ENCODE results near the gene ACOT7.

ACOT7 gene

DNA sequence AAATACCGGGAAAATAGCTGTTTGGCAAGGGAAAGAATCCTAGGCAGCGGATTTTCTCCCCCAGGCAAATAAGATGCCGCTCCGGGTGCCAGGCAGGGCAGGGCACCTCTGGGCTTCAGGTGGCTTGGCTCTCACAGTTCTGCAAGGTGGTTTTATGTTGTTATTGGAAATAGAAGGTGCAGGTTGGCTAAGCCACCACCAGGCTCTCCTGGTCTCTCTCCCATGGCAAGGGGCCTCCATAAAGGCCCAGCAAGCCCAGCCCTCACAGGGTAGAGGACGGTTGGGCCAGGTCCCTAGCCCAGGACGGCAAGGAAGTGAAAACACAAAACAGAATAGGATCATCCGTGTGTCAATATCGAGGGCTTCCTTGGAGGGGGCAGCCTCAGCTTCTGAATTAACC lies 95.0 kb downstream of the ACOT7 start:
- DNase-seq (ENCODE audit: low read depth in 1 of 2, low spot score in 1 of 2) = no peak
- no peak for TF ChIP-seq JUND (IDR thresholded peaks at IDR 0.05; ENCODE audit: low read depth)
- in situ Hi-C loops (cut with HindIII; ENCODE audit: low pct_unique_long_range_greater_than_20kb, low sequenced_read_pairs) = no loop called here

DNA sequence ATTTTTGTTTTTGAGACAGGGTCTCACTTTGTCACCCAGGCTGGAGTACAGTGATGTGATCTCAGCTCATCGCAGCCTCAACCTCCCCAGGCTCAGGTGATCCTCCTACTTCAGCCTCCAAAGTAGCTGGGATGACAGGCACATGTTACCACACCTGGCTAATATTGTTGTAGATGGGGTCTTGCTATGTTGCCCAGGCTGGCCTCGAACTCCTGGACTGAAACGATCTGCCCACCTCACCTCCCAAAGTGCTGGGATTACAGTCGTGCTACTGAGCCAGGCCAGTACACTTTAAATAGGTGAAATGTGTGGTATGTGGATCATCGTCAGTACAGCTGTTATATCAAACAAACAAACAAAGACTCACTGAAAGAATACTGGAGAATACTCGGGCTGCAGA lies 97.7 kb downstream of the ACOT7 start:
- in situ Hi-C loops (cut with HindIII; ENCODE audit: low pct_unique_long_range_greater_than_20kb, low sequenced_read_pairs) = no loop called here
- DNase-seq (ENCODE audit: low read depth in 1 of 2, low spot score in 1 of 2) = no peak
- no peak for TF ChIP-seq JUND (IDR thresholded peaks at IDR 0.05; ENCODE audit: low read depth)

DNA sequence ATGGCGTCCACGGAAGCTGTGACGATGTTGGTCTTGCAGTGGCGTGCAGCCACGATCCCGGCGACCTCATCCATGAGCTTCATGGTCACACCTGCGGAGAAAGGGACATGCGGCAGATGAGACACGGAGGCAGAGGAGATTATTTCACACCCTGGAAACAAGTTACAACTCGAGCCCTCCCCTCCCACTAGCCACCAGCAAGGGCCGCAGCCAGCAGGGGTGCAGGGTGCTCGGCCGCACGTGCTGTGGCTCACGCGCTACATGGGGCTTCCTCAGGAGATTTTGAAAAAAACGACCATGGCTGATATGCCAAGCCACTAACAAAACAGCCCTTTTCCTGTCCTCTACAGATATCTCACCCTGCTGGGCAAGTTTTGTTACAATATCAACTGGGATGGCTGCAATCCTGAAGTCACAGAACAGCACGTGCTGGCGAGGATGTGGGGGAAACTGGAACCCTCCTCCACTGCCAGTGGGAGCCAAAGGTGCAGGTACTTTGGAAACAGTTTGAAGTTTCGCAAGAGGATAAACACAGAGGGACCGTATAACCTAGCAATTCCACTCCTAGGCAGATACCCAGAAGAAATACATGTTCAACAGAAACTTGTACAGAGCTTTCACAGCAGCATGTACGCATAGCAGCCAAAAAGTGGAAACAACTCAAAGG lies 98.5 kb downstream of the ACOT7 start:
- in situ Hi-C loops (cut with HindIII; ENCODE audit: low pct_unique_long_range_greater_than_20kb, low sequenced_read_pairs) = no loop called here
- DNase-seq (ENCODE audit: low read depth in 1 of 2, low spot score in 1 of 2) = no peak
- no peak for TF ChIP-seq JUND (IDR thresholded peaks at IDR 0.05; ENCODE audit: low read depth)

DNA sequence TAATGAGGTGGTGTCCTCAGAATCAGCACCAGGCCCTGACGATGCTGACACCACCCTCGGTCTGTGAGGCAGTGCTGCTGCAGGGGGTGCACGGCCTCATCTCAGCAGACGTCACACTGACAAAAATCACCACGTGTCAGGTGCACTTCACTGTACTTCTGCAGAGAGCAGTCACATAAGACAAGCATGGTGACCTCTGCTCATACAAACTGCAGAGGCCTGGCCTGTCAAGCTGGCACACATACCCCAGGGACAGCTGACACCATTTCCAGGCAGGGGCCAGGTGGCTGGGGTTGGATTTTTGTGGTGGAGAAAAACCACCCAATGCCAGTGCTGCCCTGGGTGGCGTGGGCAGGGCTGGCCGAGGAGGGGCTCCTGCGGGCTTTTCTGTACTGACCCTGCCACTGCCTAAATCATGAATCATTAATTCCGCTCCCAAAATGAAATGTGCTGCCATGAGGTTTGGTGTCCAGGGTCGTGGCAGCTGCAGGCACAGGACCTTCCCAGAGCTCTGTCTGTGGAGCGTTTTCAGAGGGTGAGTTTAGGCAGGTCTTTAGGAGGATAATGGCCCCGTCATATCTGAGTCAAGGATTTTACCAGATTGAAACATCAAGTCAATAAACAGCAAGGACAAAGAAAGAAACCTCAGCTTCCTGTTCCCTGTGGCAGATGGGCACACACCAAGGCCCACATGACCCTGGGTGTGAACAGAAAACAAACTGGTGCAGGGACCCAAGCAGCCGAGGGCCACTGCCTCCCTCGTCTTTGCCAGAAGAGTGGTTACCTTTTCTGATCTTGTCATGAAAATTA lies 99.3 kb downstream of the ACOT7 start:
- in situ Hi-C loops (cut with HindIII; ENCODE audit: low pct_unique_long_range_greater_than_20kb, low sequenced_read_pairs) = no loop called here
- DNase-seq (ENCODE audit: low read depth in 1 of 2, low spot score in 1 of 2) = no peak
- TF ChIP-seq JUND (IDR thresholded peaks at IDR 0.05; ENCODE audit: low read depth) = no peak

DNA sequence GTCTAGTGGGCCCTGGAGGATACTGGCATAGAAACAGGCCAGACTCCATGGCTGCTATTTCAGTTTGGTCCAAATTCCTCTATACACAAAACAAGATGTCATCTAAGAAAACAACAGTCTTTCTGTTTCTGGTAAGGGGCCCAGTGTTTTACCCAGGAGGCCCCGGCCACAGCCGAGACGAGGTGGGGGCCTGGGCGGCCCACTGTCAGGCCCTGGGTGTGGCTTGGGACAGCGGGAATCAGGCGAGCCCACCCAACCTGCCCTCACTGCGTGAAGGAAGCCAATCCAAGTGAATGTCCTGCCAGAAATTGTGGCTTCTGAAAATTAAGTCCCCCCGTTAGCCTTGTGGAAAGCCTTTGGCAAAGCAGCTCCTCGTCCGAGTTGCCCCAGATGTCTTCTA lies 101.5 kb downstream of the ACOT7 start:
- in situ Hi-C loops (cut with HindIII; ENCODE audit: low pct_unique_long_range_greater_than_20kb, low sequenced_read_pairs) = no loop called here
- TF ChIP-seq JUND (IDR thresholded peaks at IDR 0.05; ENCODE audit: low read depth) = no peak
- DNase-seq (ENCODE audit: low read depth in 1 of 2, low spot score in 1 of 2) = no peak

DNA sequence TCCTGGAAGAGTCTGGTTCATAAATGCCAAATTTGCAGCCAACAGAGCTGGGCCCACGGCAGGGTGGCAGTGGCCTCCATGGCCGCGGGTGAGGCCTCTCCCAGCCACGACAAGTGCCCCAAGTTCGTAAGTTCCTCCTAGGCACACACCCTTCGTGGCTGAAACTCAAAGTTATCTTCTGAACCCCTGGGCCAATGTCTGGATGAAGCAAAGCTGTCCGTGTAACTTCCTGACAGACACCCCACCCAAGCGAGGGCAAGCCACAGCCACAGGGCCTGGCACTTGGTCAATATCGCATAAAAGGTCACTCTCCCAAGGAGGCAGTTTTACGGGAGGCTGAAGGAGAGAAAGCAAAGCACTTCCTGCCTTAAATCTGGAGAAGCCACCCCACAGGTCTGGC lies 104.9 kb downstream of the ACOT7 start:
- DNase-seq (ENCODE audit: low read depth in 1 of 2, low spot score in 1 of 2) = no peak
- no peak for TF ChIP-seq JUND (IDR thresholded peaks at IDR 0.05; ENCODE audit: low read depth)
- in situ Hi-C loops (cut with HindIII; ENCODE audit: low pct_unique_long_range_greater_than_20kb, low sequenced_read_pairs) = no loop called here

DNA sequence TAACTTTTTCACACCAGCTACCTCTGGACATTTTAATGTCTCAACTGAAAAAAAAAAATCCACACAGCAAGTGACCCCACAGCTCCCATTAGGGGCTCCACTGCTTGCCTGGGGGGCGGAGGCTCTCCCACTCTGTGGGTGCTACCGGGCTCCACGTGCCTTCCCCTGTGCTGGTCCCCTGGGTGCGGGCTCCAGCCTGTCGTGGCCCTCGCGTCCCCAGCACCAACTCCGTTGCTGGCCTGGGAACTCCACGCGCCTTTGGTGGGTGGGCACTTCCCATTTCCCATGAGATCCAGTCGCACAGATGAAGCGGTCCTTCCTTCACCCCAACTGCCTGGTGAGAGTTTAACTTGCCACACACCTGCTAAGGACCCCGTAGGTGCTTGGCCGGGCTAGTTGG lies 105.5 kb downstream of the ACOT7 start:
- in situ Hi-C loops (cut with HindIII; ENCODE audit: low pct_unique_long_range_greater_than_20kb, low sequenced_read_pairs) = no loop called here
- TF ChIP-seq JUND (IDR thresholded peaks at IDR 0.05; ENCODE audit: low read depth) = no peak
- DNase-seq (ENCODE audit: low read depth in 1 of 2, low spot score in 1 of 2) = no peak

DNA sequence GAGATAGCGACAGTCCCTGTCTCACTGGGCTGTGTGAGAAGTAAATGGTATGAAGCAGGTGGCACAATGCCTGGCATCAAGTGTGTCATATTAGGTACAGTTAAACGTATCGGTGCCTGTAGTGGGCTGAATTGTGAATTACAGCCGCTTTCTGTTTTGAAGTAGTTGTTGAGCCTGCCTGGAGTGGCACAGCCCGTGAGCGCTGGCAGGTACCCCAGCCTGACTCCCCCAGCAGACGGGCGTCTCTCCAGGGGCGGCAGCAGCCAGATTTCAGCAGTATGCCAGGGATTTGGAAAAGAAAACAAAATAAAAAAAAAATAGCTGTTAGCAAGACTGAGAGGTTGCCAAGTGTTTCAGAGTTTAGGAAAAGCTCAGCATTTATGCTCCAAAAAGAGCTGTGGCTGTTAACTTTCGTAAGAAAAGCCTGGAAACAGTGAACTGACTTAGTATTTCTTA lies 106.1 kb downstream of the ACOT7 start:
- TF ChIP-seq JUND (IDR thresholded peaks at IDR 0.05; ENCODE audit: low read depth) = no peak
- DNase-seq (ENCODE audit: low read depth in 1 of 2, low spot score in 1 of 2) = no peak
- in situ Hi-C loops (cut with HindIII; ENCODE audit: low pct_unique_long_range_greater_than_20kb, low sequenced_read_pairs) = no loop called here

DNA sequence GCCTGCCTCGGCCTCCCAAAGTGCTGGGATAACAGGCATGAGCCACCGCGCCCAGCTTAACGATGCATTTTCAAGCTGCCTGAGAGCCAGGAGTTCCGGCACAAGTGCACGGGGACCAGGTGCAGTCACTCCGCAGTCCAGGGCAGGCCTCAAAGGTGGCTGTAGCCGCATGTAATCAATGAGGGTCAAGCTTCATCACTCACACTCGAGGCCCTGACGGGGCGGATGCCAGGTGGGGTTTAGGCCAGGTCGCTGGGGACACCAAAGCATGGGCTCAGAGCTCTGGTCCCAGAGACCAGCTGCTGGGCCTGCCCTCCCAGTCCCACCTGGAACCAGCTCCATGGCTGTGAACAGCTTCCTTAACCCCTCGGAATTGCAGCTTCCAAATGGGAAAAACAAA lies 106.5 kb downstream of the ACOT7 start:
- no peak for DNase-seq (ENCODE audit: low read depth in 1 of 2, low spot score in 1 of 2)
- TF ChIP-seq JUND (IDR thresholded peaks at IDR 0.05; ENCODE audit: low read depth) = no peak
- in situ Hi-C loops (cut with HindIII; ENCODE audit: low pct_unique_long_range_greater_than_20kb, low sequenced_read_pairs) = no loop called here

DNA sequence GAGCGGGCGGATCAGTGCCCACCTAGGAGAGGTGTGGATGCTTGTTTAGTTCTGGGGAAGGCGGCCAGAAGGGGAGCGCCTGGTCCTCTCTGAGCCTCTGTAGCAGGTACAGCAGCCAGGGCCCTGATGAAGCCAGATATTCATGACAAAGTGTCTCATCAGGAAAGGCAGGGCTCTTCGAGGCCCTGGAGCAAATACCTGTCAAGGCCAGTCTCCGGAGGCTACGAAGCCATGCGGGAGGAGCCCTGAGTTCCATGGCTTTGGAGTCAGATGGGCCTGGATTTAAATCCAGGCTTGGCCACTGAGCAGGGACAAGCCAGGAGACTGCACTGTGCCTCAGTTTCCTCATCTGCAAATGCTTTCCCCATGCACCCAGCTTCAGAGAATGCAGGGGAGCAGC lies 107.3 kb downstream of the ACOT7 start:
- in situ Hi-C loops (cut with HindIII; ENCODE audit: low pct_unique_long_range_greater_than_20kb, low sequenced_read_pairs) = no loop called here
- no peak for TF ChIP-seq JUND (IDR thresholded peaks at IDR 0.05; ENCODE audit: low read depth)
- no peak for DNase-seq (ENCODE audit: low read depth in 1 of 2, low spot score in 1 of 2)

DNA sequence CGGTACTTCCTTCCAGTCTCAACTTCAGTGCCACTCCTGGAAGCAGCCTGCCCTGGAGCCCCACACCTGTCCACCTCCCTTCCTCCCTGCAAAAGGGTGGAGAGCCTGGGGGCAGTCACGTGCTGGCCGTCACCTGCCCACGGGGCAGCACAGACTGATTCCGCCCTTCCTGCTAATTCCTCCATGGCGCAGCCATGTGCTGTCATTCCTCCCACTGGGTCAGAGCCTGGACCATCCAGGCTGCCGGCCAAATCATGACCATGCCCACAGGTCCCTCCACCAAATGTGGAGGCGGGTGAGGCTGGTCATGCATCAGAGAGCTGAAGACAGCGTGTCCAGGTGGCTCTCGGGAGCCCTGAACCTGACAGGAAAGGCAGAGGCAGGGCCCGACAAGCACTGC lies 108.2 kb downstream of the ACOT7 start:
- no peak for DNase-seq (ENCODE audit: low read depth in 1 of 2, low spot score in 1 of 2)
- in situ Hi-C loops (cut with HindIII; ENCODE audit: low pct_unique_long_range_greater_than_20kb, low sequenced_read_pairs) = no loop called here
- TF ChIP-seq JUND (IDR thresholded peaks at IDR 0.05; ENCODE audit: low read depth) = no peak

DNA sequence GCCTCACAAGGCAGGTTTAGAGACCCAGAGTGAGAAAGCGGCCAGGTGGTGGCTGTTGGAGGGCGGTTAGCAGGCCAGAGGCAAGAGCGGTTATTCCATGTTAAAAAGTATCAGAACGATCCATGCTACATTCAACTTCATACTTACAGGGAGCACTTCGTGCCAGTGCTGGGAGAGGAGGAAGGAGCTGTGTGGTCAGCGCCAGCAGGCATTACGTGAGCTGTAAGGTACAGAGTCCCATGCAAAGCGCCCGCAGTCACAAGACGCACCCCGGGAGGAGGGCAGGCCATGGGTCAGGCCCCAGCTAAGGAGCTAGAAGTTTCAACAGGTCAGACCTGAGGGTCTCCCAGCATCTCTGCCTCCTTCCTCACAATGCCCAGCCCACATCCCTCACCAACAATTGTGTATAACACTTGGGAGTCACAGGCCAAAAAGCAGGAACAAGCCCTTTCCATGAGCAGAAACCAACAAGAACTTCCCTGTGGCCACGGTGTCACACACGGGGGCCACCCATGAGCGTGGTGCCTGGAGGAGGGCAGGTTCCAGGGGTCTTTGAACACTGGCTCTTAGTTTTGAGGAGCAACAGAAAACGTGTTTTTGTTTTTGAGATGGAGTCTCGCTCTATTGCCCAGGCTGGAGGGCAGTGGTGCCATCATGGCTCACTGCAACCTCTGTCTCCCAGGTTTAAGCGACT lies 110.8 kb downstream of the ACOT7 start:
- DNase-seq (ENCODE audit: low read depth in 1 of 2, low spot score in 1 of 2) = no peak
- no peak for TF ChIP-seq JUND (IDR thresholded peaks at IDR 0.05; ENCODE audit: low read depth)
- in situ Hi-C loops (cut with HindIII; ENCODE audit: low pct_unique_long_range_greater_than_20kb, low sequenced_read_pairs) = no loop called here
